Body of pancreas (tissue), 4 donors: ENCODE measurements around the gene CDC16.

Experiments
- CTCF ChIP-seq, 7 experiments: fragments of 450-650 bp in 4 of 7; fragments of 200-600 bp in 3 of 7; sonication (generic) in 3 of 7; IDR thresholded peaks; one replicate each; pipeline ENCODE4 v1.5.1; 2016 to 2019; ENCODE audit warnings: antibody characterized with exemption in 7 of 7
- POLR2A ChIP-seq, 3 donors: fragments of 450-650 bp; IDR thresholded peaks; one replicate each; pipeline ENCODE4 v1.6.1; 2016; ENCODE audit warnings: antibody characterized with exemption in 3 of 3, mild to moderate bottlenecking in 2 of 3

GRCh38 chr13:114229506-114229905 lies 5.2 kb upstream of the CDC16 start:
- no peak for TF ChIP-seq CTCF (IDR thresholded peaks at IDR 0.05)
- no peak for TF ChIP-seq POLR2A (IDR thresholded peaks at IDR 0.05)
